ENCODE results near the gene CCNY. TPM values are rescaled to one million over a fixed set of nuclear protein-coding genes. Genes with fewer than 3 reads are reported as not detected.
"Not testable (repeated sequence)": the region's sequence is repeated elsewhere in the genome, so short reads cannot be mapped to it uniquely, and the experiment has no call there.

Gene CCNY
- total RNA-seq, 3 donors from 2014 or later, result 54.8 to 61.6 (median 58.9) TPM

- ATAC-seq (no peak), DNase-seq (no peak)
- Mint-ChIP-seq H3K36me3 (ENCODE audit: insufficient read depth) (peaks cover 11% of the 10 kb centered on the region), H3K9me3 (no peaks in the 10 kb centered on the region), H3K27me3 (ENCODE audit: low read depth) (no peaks in the 10 kb centered on the region), H3K4me1 (ENCODE audit: low read depth) (peaks cover 45% of the 10 kb centered on the region), H3K4me3 (no peak overlapping the region)
Observed at GRCh38 chr10:35498693-35499092, 162.4 kb downstream of the CCNY start.

GRCh38 chr10:35501923-35502322 lies 165.6 kb downstream of the CCNY start:
- no peak overlapping the region for H3K4me3 Mint-ChIP-seq
- H3K9me3 Mint-ChIP-seq, result no peaks in the 10 kb centered on the region
- ATAC-seq, result no peak
- H3K27me3 Mint-ChIP-seq (ENCODE audit: low read depth), result no peaks in the 10 kb centered on the region
- H3K4me1 Mint-ChIP-seq (ENCODE audit: low read depth), result peaks cover 24% of the 10 kb centered on the region
- H3K36me3 Mint-ChIP-seq (ENCODE audit: insufficient read depth), result peaks cover 11% of the 10 kb centered on the region
- no peak for DNase-seq

GRCh38 chr10:35502692-35503091 lies 166.4 kb downstream of the CCNY start:
- ATAC-seq (no peak), DNase-seq (no peak)
- Mint-ChIP-seq H3K4me3 (no peak overlapping the region), H3K27me3 (ENCODE audit: low read depth) (no peaks in the 10 kb centered on the region), H3K9me3 (no peaks in the 10 kb centered on the region), H3K4me1 (ENCODE audit: low read depth) (peaks cover 22% of the 10 kb centered on the region), H3K36me3 (ENCODE audit: insufficient read depth) (peaks cover 11% of the 10 kb centered on the region)

GRCh38 chr10:35503578-35503977 lies 167.3 kb downstream of the CCNY start:
- Mint-ChIP-seq H3K36me3 (ENCODE audit: insufficient read depth) (peaks cover 11% of the 10 kb centered on the region), H3K4me1 (ENCODE audit: low read depth) (peaks cover 17% of the 10 kb centered on the region), H3K27me3 (ENCODE audit: low read depth) (no peaks in the 10 kb centered on the region), H3K9me3 (no peaks in the 10 kb centered on the region), H3K4me3 (no peak overlapping the region)
- ATAC-seq, result no peak
- DNase-seq, result no peak

GRCh38 chr10:35504132-35504531 lies 167.8 kb downstream of the CCNY start:
- Mint-ChIP-seq H3K4me3 (no peak overlapping the region), H3K4me1 (ENCODE audit: low read depth) (peaks cover 12% of the 10 kb centered on the region), H3K9me3 (no peaks in the 10 kb centered on the region), H3K36me3 (ENCODE audit: insufficient read depth) (peaks cover 9% of the 10 kb centered on the region), H3K27me3 (ENCODE audit: low read depth) (no peaks in the 10 kb centered on the region)
- no peak for ATAC-seq
- DNase-seq, result no peak

GRCh38 chr10:35505241-35505873 lies 169.0 kb downstream of the CCNY start:
- Mint-ChIP-seq H3K4me3 (no peak overlapping the region), H3K27me3 (ENCODE audit: low read depth) (no peaks in the 10 kb centered on the region), H3K36me3 (ENCODE audit: insufficient read depth) (peaks cover 9% of the 10 kb centered on the region), H3K9me3 (no peaks in the 10 kb centered on the region), H3K4me1 (ENCODE audit: low read depth) (peaks cover 11% of the 10 kb centered on the region)
- ATAC-seq, result no peak
- no peak for DNase-seq

GRCh38 chr10:35506741-35507140 lies 170.4 kb downstream of the CCNY start:
- Mint-ChIP-seq H3K4me1 (ENCODE audit: low read depth) (peaks cover 19% of the 10 kb centered on the region), H3K9me3 (no peaks in the 10 kb centered on the region), H3K36me3 (ENCODE audit: insufficient read depth) (peaks cover 13% of the 10 kb centered on the region), H3K4me3 (no peak overlapping the region), H3K27me3 (ENCODE audit: low read depth) (no peaks in the 10 kb centered on the region)
- DNase-seq (no peak), ATAC-seq (no peak)

GRCh38 chr10:35507519-35508109 lies 171.3 kb downstream of the CCNY start:
- ATAC-seq (no peak), DNase-seq (no peak)
- no peaks in the 10 kb centered on the region for H3K27me3 Mint-ChIP-seq (ENCODE audit: low read depth)
- peaks cover 28% of the 10 kb centered on the region for H3K4me1 Mint-ChIP-seq (ENCODE audit: low read depth)
- H3K36me3 Mint-ChIP-seq (ENCODE audit: insufficient read depth), result peaks cover 17% of the 10 kb centered on the region
- H3K4me3 Mint-ChIP-seq, result no peak overlapping the region
- H3K9me3 Mint-ChIP-seq, result no peaks in the 10 kb centered on the region

GRCh38 chr10:35508647-35509046 lies 172.3 kb downstream of the CCNY start:
- H3K9me3 Mint-ChIP-seq, result no peaks in the 10 kb centered on the region
- ATAC-seq (no peak), DNase-seq (no peak)
- H3K4me1 Mint-ChIP-seq (ENCODE audit: low read depth), result peaks cover 27% of the 10 kb centered on the region
- H3K4me3 Mint-ChIP-seq, result no peak overlapping the region
- H3K36me3 Mint-ChIP-seq (ENCODE audit: insufficient read depth), result peaks cover 17% of the 10 kb centered on the region
- no peaks in the 10 kb centered on the region for H3K27me3 Mint-ChIP-seq (ENCODE audit: low read depth)

GRCh38 chr10:35510891-35511290 lies 174.6 kb downstream of the CCNY start:
- H3K36me3 Mint-ChIP-seq (ENCODE audit: insufficient read depth), result peaks cover 17% of the 10 kb centered on the region
- peaks cover 39% of the 10 kb centered on the region for H3K4me1 Mint-ChIP-seq (ENCODE audit: low read depth)
- no peaks in the 10 kb centered on the region for H3K9me3 Mint-ChIP-seq
- no peaks in the 10 kb centered on the region for H3K27me3 Mint-ChIP-seq (ENCODE audit: low read depth)
- no peak for ATAC-seq
- DNase-seq, result no peak
- no peak overlapping the region for H3K4me3 Mint-ChIP-seq

- Mint-ChIP-seq H3K27me3 (ENCODE audit: low read depth) (no peaks in the 10 kb centered on the region), H3K4me1 (ENCODE audit: low read depth) (peaks cover 43% of the 10 kb centered on the region), H3K9me3 (no peaks in the 10 kb centered on the region), H3K36me3 (ENCODE audit: insufficient read depth) (peaks cover 19% of the 10 kb centered on the region), H3K4me3 (no peak overlapping the region)
- DNase-seq, result no peak
- ATAC-seq, result no peak
Observed at GRCh38 chr10:35511647-35512046, 175.3 kb downstream of the CCNY start.

GRCh38 chr10:35516102-35516670 lies 179.9 kb downstream of the CCNY start:
- Mint-ChIP-seq H3K36me3 (ENCODE audit: insufficient read depth) (peaks cover 13% of the 10 kb centered on the region), H3K9me3 (no peaks in the 10 kb centered on the region)

GRCh38 chr10:35517431-35518181 lies 181.3 kb downstream of the CCNY start:
- H3K9me3 Mint-ChIP-seq, result no peaks in the 10 kb centered on the region
- peaks cover 28% of the 10 kb centered on the region for H3K4me1 Mint-ChIP-seq (ENCODE audit: low read depth)
- H3K36me3 Mint-ChIP-seq (ENCODE audit: insufficient read depth), result peaks cover 2% of the 10 kb centered on the region
- no peak for ATAC-seq
- no peaks in the 10 kb centered on the region for H3K27me3 Mint-ChIP-seq (ENCODE audit: low read depth)
- no peak overlapping the region for H3K4me3 Mint-ChIP-seq
- no peak for DNase-seq

More at GRCh38 chr10:35516102-35516670, 179.9 kb downstream of the CCNY start:
- ATAC-seq (no peak), DNase-seq (no peak)
- peaks cover 41% of the 10 kb centered on the region for H3K4me1 Mint-ChIP-seq (ENCODE audit: low read depth)
- no peaks in the 10 kb centered on the region for H3K27me3 Mint-ChIP-seq (ENCODE audit: low read depth)
- H3K4me3 Mint-ChIP-seq, result no peak overlapping the region

- ATAC-seq; H3K9me3 Mint-ChIP-seq; H3K4me3 Mint-ChIP-seq; DNase-seq; H3K27me3 Mint-ChIP-seq (ENCODE audit: low read depth); H3K36me3 Mint-ChIP-seq (ENCODE audit: insufficient read depth): not testable (repeated sequence)
- peaks cover 26% of the 10 kb centered on the region for H3K4me1 Mint-ChIP-seq (ENCODE audit: low read depth)
Observed at GRCh38 chr10:35518187-35518586, 181.9 kb downstream of the CCNY start.

Measured in activated T-cell treated with anti-CD3 and anti-CD28 coated beads, Interleukin-2, amount 50 U/mL, for 4 hours (primary cell).